Midbrain (tissue), 1 donor: ENCODE data around the gene SNW1.
"Not testable (repeated sequence)": the region's sequence is repeated elsewhere in the genome, so short reads cannot be mapped to it uniquely, and the experiment has no call there.

ENCODE experiments used
- DNase-seq: peaks from one replicate; lab custom pipeline; 2025; lab: John Stamatoyannopoulos, UW

The SNW1 gene

GRCh38 chr14:77752266-77752665 is 8.7 kb downstream of the SNW1 start:
- DNase-seq, result no peak

- DNase-seq, result not testable (repeated sequence)
Observed at GRCh38 chr14:77747425-77747824, 13.5 kb downstream of the SNW1 start.

- DNase-seq, result no peak
Observed at GRCh38 chr14:77746064-77746702, 14.8 kb downstream of the SNW1 start.

GRCh38 chr14:77741438-77741837 is 19.5 kb downstream of the SNW1 start:
- no peak for DNase-seq

GRCh38 chr14:77738559-77739250 is 22.3 kb downstream of the SNW1 start:
- DNase-seq, result no peak

GRCh38 chr14:77730976-77731497 is 29.9 kb downstream of the SNW1 start:
- no peak for DNase-seq

GRCh38 chr14:77722301-77722700 is 38.7 kb downstream of the SNW1 start:
- no peak for DNase-seq

- no peak for DNase-seq
Observed at GRCh38 chr14:77721437-77721836, 39.5 kb downstream of the SNW1 start.

GRCh38 chr14:77717608-77718305 is 43.2 kb downstream of the SNW1 start:
- no peak for DNase-seq

GRCh38 chr14:77714926-77715325 is 46.0 kb downstream of the SNW1 start:
- no peak for DNase-seq

- no peak for DNase-seq
Observed at GRCh38 chr14:77710364-77710763, 50.6 kb downstream of the SNW1 start.

- peak; percentile 29 for DNase-seq
Observed at GRCh38 chr14:77709412-77709811, 51.5 kb downstream of the SNW1 start.

GRCh38 chr14:77708749-77709148 is 52.2 kb downstream of the SNW1 start:
- DNase-seq, result no peak

GRCh38 chr14:77707724-77708408 is 53.1 kb downstream of the SNW1 start, which contains the start of the genes ALKBH1 and SLIRP:
TSS of gene ALKBH1 (minus strand) at chr14:77708023. CDS start at chr14:77708004, 19 bp downstream.
TSS of gene SLIRP (plus strand) at chr14:77708103. CDS start at chr14:77708112, 9 bp downstream.
- peak; percentile 95 for DNase-seq

- DNase-seq, result peak; percentile 48
Observed at GRCh38 chr14:77707355-77707723, 53.6 kb downstream of the SNW1 start.

- DNase-seq, result no peak
Observed at GRCh38 chr14:77691259-77691658, 69.7 kb downstream of the SNW1 start.

GRCh38 chr14:77682158-77682553 is 78.8 kb downstream of the SNW1 start:
- DNase-seq, result no peak

- DNase-seq, result no peak
Observed at GRCh38 chr14:77681196-77682157, 79.5 kb downstream of the SNW1 start.

GRCh38 chr14:77674931-77675330 is 86.0 kb downstream of the SNW1 start:
- DNase-seq, result no peak

- DNase-seq, result no peak
Observed at GRCh38 chr14:77673193-77673592, 87.8 kb downstream of the SNW1 start.
